Natural killer cell (primary cell): ENCODE data around the gene FBLN5. TPM values are rescaled to one million over a fixed set of nuclear protein-coding genes. Genes with fewer than 3 reads are reported as not detected.

ENCODE experiments used
- ATAC-seq, 3 donors: fragments of 150-1000 bp in 2 of 3; fragments of 200-7000 bp in 1 of 3; cut with Tn5 transposase; 1 replicate in 1 of 3; 2 replicates in 2 of 3; pipeline ENCODE4 v1.10.0; 2021; ENCODE audit warnings: mild to moderate bottlenecking in 2 of 3, moderate library complexity in 2 of 3
- DNase-seq, 2 donors: peaks; one replicate each; pipeline versions ENCODE4 v3.0.0 to v3.0.0-alpha.2; 2013 to 2021; ENCODE audit warnings: mixed read lengths in 1 of 2
- H3K27ac ChIP-seq: one replicate; pipeline ENCODE4 v1.5.1; 2013; ENCODE audit warnings: mild to moderate bottlenecking, low read length
- H3K27me3 ChIP-seq: one replicate; pipeline ENCODE4 v1.6.1; 2013; ENCODE audit warnings: low read length; ENCODE audit not compliant: control insufficient read depth, insufficient read depth
- H3K36me3 ChIP-seq: one replicate; pipeline ENCODE4 v1.6.1; 2013; ENCODE audit warnings: low read length; ENCODE audit not compliant: control insufficient read depth, insufficient read depth
- H3K4me1 ChIP-seq: one replicate; pipeline ENCODE4 v1.6.1; 2013; ENCODE audit warnings: low read length; ENCODE audit not compliant: control insufficient read depth, insufficient read depth
- H3K4me3 ChIP-seq: one replicate; pipeline ENCODE4 v1.5.1; 2013; ENCODE audit warnings: low read length
- H3K9me3 ChIP-seq: one replicate; pipeline ENCODE4 v1.6.1; 2013; ENCODE audit warnings: low read length; ENCODE audit not compliant: control insufficient read depth, insufficient read depth
- H3K27ac Mint-ChIP-seq, 2 donors: one replicate each; pipeline ENCODE4 v1.8.0; 2022; ENCODE audit warnings: mild to moderate bottlenecking in 2 of 2, mixed read lengths in 2 of 2, moderate library complexity in 1 of 2
- H3K27me3 Mint-ChIP-seq, 2 donors: one replicate each; pipeline ENCODE4 v1.8.0; 2022; ENCODE audit warnings: low read depth in 2 of 2, mixed read lengths in 2 of 2
- H3K36me3 Mint-ChIP-seq: one replicate; pipeline ENCODE4 v1.8.0; 2022; ENCODE audit warnings: mixed read lengths
- H3K4me1 Mint-ChIP-seq, 2 donors: one replicate each; pipeline ENCODE4 v1.8.0; 2022; ENCODE audit warnings: mixed read lengths in 2 of 2
- H3K4me3 Mint-ChIP-seq: one replicate; pipeline ENCODE4 v1.8.0; 2022; ENCODE audit warnings: mild to moderate bottlenecking, moderate library complexity, mixed read lengths
- H3K9me3 Mint-ChIP-seq, 2 donors: one replicate each; pipeline ENCODE4 v1.8.0; 2022; ENCODE audit warnings: mixed read lengths in 2 of 2
- CTCF ChIP-seq: fragments of 200-600 bp; IDR thresholded peaks from one replicate; pipeline ENCODE4 v1.8.0; 2022; ENCODE audit warnings: antibody characterized with exemption
- WGBS: methylation state at CpG from one replicate; pipeline ENCODE4 v1.1.7; 2013; ENCODE audit warnings: missing lambda C conversion rate; ENCODE audit not compliant: insufficient coverage; 5-methylcytosine and 5-hydroxymethylcytosine counted together
- intact Hi-C: fragments of 100-400 bp; cut with micrococcal nuclease; formaldehyde crosslinking; loops from one replicate; pipeline ENCODE4 v1.14.2; 2022
- total RNA-seq, 4 donors: library from RNA; stranded (reverse); fragments of 120-200 nt in 1 of 4; gene quantifications; one replicate each; pipeline versions ENCODE4 v1.2.3 to v1.2.4, GENCODE V29; 2013 to 2022

The FBLN5 gene
- total RNA-seq, 3 donors from 2014 or later (not counting 1 experiment from before 2014, with no cell fraction given): 0.56 to 1.3 (median 1.1) TPM

- peaks cover 84% of the 10 kb centered on the region in 2 donors for H3K4me1 Mint-ChIP-seq
- intact Hi-C loops: no loop called here
- ATAC-seq (no peak), DNase-seq (no peak)
- H3K4me3 ChIP-seq: no peak overlapping the region
- H3K27ac Mint-ChIP-seq: peak overlapping the region; percentile 64 to 75
- H3K9me3 ChIP-seq: no peaks in the 10 kb centered on the region
- H3K9me3 Mint-ChIP-seq: no peaks in the 10 kb centered on the region
- no CpG with 5 or more reads among the region's 2 CpGs for WGBS
- H3K4me3 Mint-ChIP-seq: no peak overlapping the region
- H3K4me1 ChIP-seq: peaks cover 92% of the 10 kb centered on the region
- peak overlapping the region; percentile 80 for H3K27ac ChIP-seq
- H3K27me3 ChIP-seq: no peaks in the 10 kb centered on the region
- H3K36me3 Mint-ChIP-seq: no peaks in the 10 kb centered on the region
- no peaks in the 10 kb centered on the region for H3K27me3 Mint-ChIP-seq
- no peaks in the 10 kb centered on the region for H3K36me3 ChIP-seq
- TF ChIP-seq CTCF: no peak
Observed at GRCh38 chr14:91870890-91871289, 76.6 kb downstream of the FBLN5 start.

- Mint-ChIP-seq H3K27me3 (no peaks in the 10 kb centered on the region), H3K36me3 (no peaks in the 10 kb centered on the region), H3K27ac (peak overlapping the region; percentile 64 to 75), H3K9me3 (no peaks in the 10 kb centered on the region), H3K4me1 (peaks cover 79 to 82% of the 10 kb centered on the region in 2 donors), H3K4me3 (peak overlapping the region; percentile 68)
- DNase-seq (peak in 1 of 2 donors; percentile 89), ATAC-seq (peak; percentile 10 to 41 (median 10))
- WGBS: 43% methylated on average over 16 of the region's 16 CpGs
- no peak overlapping the region for H3K4me3 ChIP-seq
- H3K9me3 ChIP-seq: no peaks in the 10 kb centered on the region
- TF ChIP-seq CTCF: no peak
- H3K36me3 ChIP-seq: no peaks in the 10 kb centered on the region
- peak overlapping the region; percentile 70 for H3K27ac ChIP-seq
- intact Hi-C loops: no loop called here
- H3K4me1 ChIP-seq: peaks cover 85% of the 10 kb centered on the region
- no peaks in the 10 kb centered on the region for H3K27me3 ChIP-seq
Observed at GRCh38 chr14:91870001-91870400, 77.5 kb downstream of the FBLN5 start.

- WGBS: 83% methylated on average over 5 of the region's 8 CpGs
- no peaks in the 10 kb centered on the region for H3K9me3 Mint-ChIP-seq
- peak overlapping the region; percentile 70 for H3K27ac ChIP-seq
- peak overlapping the region; percentile 64 to 75 for H3K27ac Mint-ChIP-seq
- no peak for TF ChIP-seq CTCF
- no peaks in the 10 kb centered on the region for H3K36me3 ChIP-seq
- no peaks in the 10 kb centered on the region for H3K9me3 ChIP-seq
- H3K4me1 Mint-ChIP-seq: peaks cover 77 to 80% of the 10 kb centered on the region in 2 donors
- intact Hi-C loops: no loop called here
- no peak for DNase-seq
- H3K4me3 Mint-ChIP-seq: peak overlapping the region; percentile 68
- H3K4me1 ChIP-seq: peaks cover 85% of the 10 kb centered on the region
- H3K36me3 Mint-ChIP-seq: no peaks in the 10 kb centered on the region
- H3K4me3 ChIP-seq: no peak overlapping the region
- no peaks in the 10 kb centered on the region for H3K27me3 ChIP-seq
- ATAC-seq: no peak
- no peaks in the 10 kb centered on the region for H3K27me3 Mint-ChIP-seq
Observed at GRCh38 chr14:91869556-91869955, 77.9 kb downstream of the FBLN5 start.
